ENCODE measurements around the gene CLRN3.

CLRN3 gene

GRCh38 chr10:127923646-127924045 is 30.9 kb upstream of the CLRN3 start:
- no peak overlapping the region for H3K4me3 ChIP-seq (ENCODE audit: low read depth, low read length)
- no peak for TF ChIP-seq CTCF (IDR thresholded peaks at IDR 0.05; ENCODE audit: borderline replicate concordance, insufficient read depth, low read depth, low read length)

- TF ChIP-seq CTCF (IDR thresholded peaks at IDR 0.05; ENCODE audit: borderline replicate concordance, insufficient read depth, low read depth, low read length), result no peak
- H3K4me3 ChIP-seq (ENCODE audit: low read depth, low read length), result no peak overlapping the region
Observed at GRCh38 chr10:127922675-127923366, 30.1 kb upstream of the CLRN3 start.

- H3K4me3 ChIP-seq (ENCODE audit: low read depth, low read length), result no peak overlapping the region
- TF ChIP-seq CTCF (IDR thresholded peaks at IDR 0.05; ENCODE audit: borderline replicate concordance, insufficient read depth, low read depth, low read length), result no peak
Observed at GRCh38 chr10:127922206-127922605, 29.5 kb upstream of the CLRN3 start.

DNA sequence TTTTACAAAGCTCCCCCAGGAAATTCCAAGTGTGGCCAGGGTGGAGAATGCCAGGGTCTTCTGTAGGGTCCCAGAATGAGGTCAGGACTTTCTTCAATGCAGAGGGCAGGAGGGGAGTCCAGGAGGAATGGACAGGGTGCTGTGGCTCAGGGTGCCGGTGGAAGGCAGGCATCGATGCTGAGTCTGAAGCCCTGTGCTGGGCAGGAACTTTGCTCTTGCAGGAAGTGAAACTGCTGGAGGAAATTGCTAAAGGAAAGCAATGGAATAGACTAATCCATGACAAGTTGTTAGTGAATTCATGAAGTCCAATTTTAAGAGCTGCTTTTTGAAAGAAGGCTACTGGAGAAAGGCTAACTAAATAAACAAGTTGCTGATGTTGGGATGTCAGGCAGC is 29.0 kb upstream of the CLRN3 start:
- no peak for TF ChIP-seq CTCF (IDR thresholded peaks at IDR 0.05; ENCODE audit: borderline replicate concordance, insufficient read depth, low read depth, low read length)
- no peak overlapping the region for H3K4me3 ChIP-seq (ENCODE audit: low read depth, low read length)

DNA sequence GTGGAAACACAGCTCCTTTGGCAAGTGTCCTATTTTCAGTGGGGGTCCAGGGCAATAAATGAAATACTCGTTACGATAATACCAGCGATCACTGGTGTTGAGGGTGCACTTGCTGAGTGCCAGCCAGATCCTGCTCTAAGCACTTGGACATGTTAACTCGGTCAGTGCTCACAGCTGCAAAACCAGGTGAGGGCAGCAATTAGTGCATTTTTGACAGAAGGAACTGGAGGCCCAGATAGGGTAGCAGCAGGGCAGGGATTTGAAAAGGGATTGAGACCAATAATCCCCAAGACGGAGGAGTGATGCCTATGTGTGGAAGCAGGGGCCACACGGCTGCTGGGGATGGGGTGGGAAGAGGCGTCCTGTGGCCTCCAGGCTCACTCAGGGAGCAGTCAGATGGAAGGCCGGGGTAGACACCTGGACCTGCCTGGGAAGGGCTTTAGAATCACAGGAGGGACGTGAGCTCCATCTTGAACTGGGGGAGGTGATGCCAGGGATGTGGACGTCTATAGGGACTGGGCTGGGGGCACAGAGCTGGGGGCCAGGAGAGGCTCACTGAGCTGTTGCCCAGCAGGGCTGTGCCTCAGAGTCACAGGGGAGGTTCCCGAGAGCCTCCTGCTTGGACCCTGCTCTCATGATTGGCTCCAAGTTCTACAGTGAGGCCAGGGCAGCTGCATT is 28.5 kb upstream of the CLRN3 start:
- no peak for TF ChIP-seq CTCF (IDR thresholded peaks at IDR 0.05; ENCODE audit: borderline replicate concordance, insufficient read depth, low read depth, low read length)
- H3K4me3 ChIP-seq (ENCODE audit: low read depth, low read length), result no peak overlapping the region

GRCh38 chr10:127920306-127921074 is 27.7 kb upstream of the CLRN3 start:
- TF ChIP-seq CTCF (IDR thresholded peaks at IDR 0.05; ENCODE audit: borderline replicate concordance, insufficient read depth, low read depth, low read length), result no peak
- no peak overlapping the region for H3K4me3 ChIP-seq (ENCODE audit: low read depth, low read length)

Data from GM12875 (cell line).